K562 (cell line): Measurements from ENCODE around the gene HOXA5. TPM values are rescaled to one million over a fixed set of nuclear protein-coding genes. Genes with fewer than 3 reads are reported as not detected.

Source experiments
- ATAC-seq: fragments of 200-7000 bp; cut with Tn5 transposase; 3 replicates; pipeline ENCODE4 v1.9.1; 2020; ENCODE audit warnings: moderate library complexity
- BruUV-seq: library from RNA; stranded (reverse); fragments of 400-500 nt; replicated peaks from 2 replicates; lab custom pipeline; 2021; lab: Mats Ljungman, UMichigan
- CTCF ChIA-PET: fragments of 300-600 bp; formaldehyde crosslinking; extraction: SDS; loops from one replicate; lab custom pipeline; 2021; ENCODE audit warnings: low intra/inter-chr PET ratio; lab: Yijun Ruan, JAX
- POLR2A ChIA-PET: fragments of 300-600, 350-650 bp; sonication (Branson Sonifier 250); formaldehyde crosslinking; extraction: SDS; loops from one replicate; lab custom pipeline; 2021; ENCODE audit warnings: antibody characterized with exemption, inconsistent platforms; lab: Yijun Ruan, JAX
- DNase-seq, 4 experiments: peaks; one replicate each; pipeline versions ENCODE4 v3.0.0 to v3.0.0-alpha.2; 2011 to 2018; ENCODE audit warnings: low spot score in 3 of 4, mixed read lengths in 3 of 4; ENCODE audit errors: extremely low read depth in 1 of 4
- FAIRE-seq: peaks from 2 replicates; lab custom pipeline; 2011; peaks lifted over from hg19 to GRCh38; lab: Jason Lieb, UNC
- H2AFZ ChIP-seq: 2 replicates; pipeline ENCODE4 v1.6.0; 2011; ENCODE audit warnings: low read depth, low read length, control low read depth, inconsistent platforms
- H3K27ac ChIP-seq: fragments of 200-600 bp; 3 replicates; pipeline ENCODE4 v1.8.0; 2011; ENCODE audit warnings: low read depth, mild to moderate bottlenecking, control low read depth, inconsistent platforms, low read length, moderate library complexity, mixed read lengths; ENCODE audit errors: extremely low read depth
- H3K27me3 ChIP-seq, 2 experiments: fragments of 300-600 bp in 1 of 2; 2 replicates in 1 of 2; 3 replicates in 1 of 2; pipeline versions ENCODE4 v1.6.0 to v1.8.0; 2011; ENCODE audit warnings: inconsistent platforms in 2 of 2, low read length in 2 of 2, mild to moderate bottlenecking in 1 of 2, mixed read lengths in 1 of 2, moderate library complexity in 1 of 2; ENCODE audit not compliant: control insufficient read depth in 2 of 2, insufficient read depth in 2 of 2
- H3K36me3 ChIP-seq: fragments of 300-600 bp; 3 replicates; pipeline ENCODE4 v1.8.0; 2011; ENCODE audit warnings: mild to moderate bottlenecking, low read length, inconsistent platforms; ENCODE audit not compliant: control insufficient read depth, insufficient read depth
- H3K4me1 ChIP-seq, 2 experiments: fragments of 200-600 bp in 1 of 2; replicated peaks in 1 of 2; 2 replicates in 1 of 2; 3 replicates in 1 of 2; pipeline versions ENCODE4 v1.5.1 to v1.8.0; 2011; ENCODE audit warnings: inconsistent platforms in 2 of 2, low read length in 2 of 2, mild to moderate bottlenecking in 1 of 2, mixed read lengths in 1 of 2, moderate library complexity in 1 of 2; ENCODE audit not compliant: control insufficient read depth in 2 of 2, insufficient read depth in 2 of 2
- H3K4me2 ChIP-seq: 2 replicates; pipeline ENCODE4 v1.6.1; 2011; ENCODE audit warnings: low read length, control low read depth, inconsistent platforms, mixed read lengths; ENCODE audit not compliant: insufficient read depth
- H3K4me3 ChIP-seq: fragments of 200-600 bp; sonication (generic), shearing (Covaris generic); 2 replicates; pipeline ENCODE4 v1.5.1; 2016; ENCODE audit warnings: control low read depth, inconsistent platforms
- H3K79me2 ChIP-seq: fragments of 200-600 bp; 3 replicates; pipeline ENCODE4 v1.8.0; 2011; ENCODE audit warnings: low read length, inconsistent platforms; ENCODE audit not compliant: control insufficient read depth, insufficient read depth
- H3K9ac ChIP-seq, 2 experiments: 2 replicates each; pipeline versions ENCODE4 v1.6.0 to v1.6.1; 2011; ENCODE audit warnings: low read depth in 2 of 2, low read length in 2 of 2, control low read depth in 1 of 2, inconsistent platforms in 1 of 2, mild to moderate bottlenecking in 1 of 2, mixed read lengths in 1 of 2; ENCODE audit not compliant: insufficient read depth in 1 of 2
- H3K9me1 ChIP-seq: one replicate; pipeline ENCODE4 v1.6.0; 2011; ENCODE audit warnings: inconsistent platforms, mild to moderate bottlenecking, low read length, moderate library complexity; ENCODE audit not compliant: control insufficient read depth, insufficient read depth
- H3K9me3 ChIP-seq: replicated peaks from 2 replicates; pipeline ENCODE4 v1.5.1; 2011; ENCODE audit warnings: low read depth, low read length, inconsistent platforms; ENCODE audit not compliant: control insufficient read depth, insufficient read depth
- H4K20me1 ChIP-seq: replicated peaks from 2 replicates; pipeline ENCODE4 v1.6.1; 2011; ENCODE audit warnings: low read length, inconsistent platforms, mixed read lengths; ENCODE audit not compliant: control insufficient read depth, insufficient read depth
- BRD4 ChIP-seq: fragments of 200-600 bp; sonication (generic); IDR thresholded peaks from 2 replicates; pipeline ENCODE4 v1.6.1; 2017; ENCODE audit warnings: inconsistent platforms
- BRF1 ChIP-seq: IDR thresholded peaks from 3 replicates; pipeline ENCODE4 v1.6.1; 2011; ENCODE audit warnings: borderline replicate concordance, mild to moderate bottlenecking; ENCODE audit not compliant: insufficient read length; ENCODE audit errors: extremely low read depth
- CBX3 ChIP-seq, 2 experiments: IDR thresholded peaks; 1 replicate in 1 of 2; 2 replicates in 1 of 2; pipeline ENCODE4 v1.6.1; 2012; ENCODE audit warnings: inconsistent platforms in 2 of 2, low read length in 2 of 2, borderline replicate concordance in 1 of 2, control low read depth in 1 of 2
- CREB3L1 ChIP-seq: fragments of 450-650 bp; IDR thresholded peaks from 2 replicates; pipeline ENCODE4 v1.6.1; 2014; ENCODE audit warnings: low read depth, mild to moderate bottlenecking, moderate library complexity, borderline replicate concordance
- CTCF ChIP-seq, 3 experiments: IDR thresholded peaks in 2 of 3; conservative IDR thresholded peaks in 1 of 3; 2 replicates each; pipeline ENCODE4 v1.5.1; 2011 to 2012; ENCODE audit warnings: low read length in 3 of 3, mild to moderate bottlenecking in 3 of 3, control low read depth in 2 of 3, improper control_type of control experiment in 1 of 3, inconsistent platforms in 1 of 3, low read depth in 1 of 3, mixed read lengths in 1 of 3, moderate library complexity in 1 of 3; ENCODE audit not compliant: insufficient read depth in 2 of 3
- DMBX1 ChIP-seq: fragments of 250-450 bp; sonication (Bioruptor Pico); IDR thresholded peaks from 2 replicates; pipeline ENCODE4 v1.8.0; 2022; ENCODE audit warnings: inconsistent platforms, mild to moderate bottlenecking, moderate library complexity, borderline replicate concordance
- EGR1 ChIP-seq: fragments of 450-650 bp; conservative IDR thresholded peaks from 2 replicates; pipeline ENCODE4 v1.6.1; 2017; ENCODE audit warnings: mild to moderate bottlenecking
- KDM4B ChIP-seq, 2 experiments: fragments of 450-650 bp in 1 of 2; sonication (generic) in 1 of 2; IDR thresholded peaks; 2 replicates each; pipeline ENCODE4 v1.6.1; 2016 to 2017; ENCODE audit warnings: borderline replicate concordance in 2 of 2, antibody characterized with exemption in 1 of 2, low read depth in 1 of 2, mild to moderate bottlenecking in 1 of 2
- KDM5B ChIP-seq: fragments of 200-600 bp; sonication (generic); IDR thresholded peaks from 2 replicates; pipeline ENCODE4 v1.6.1; 2012; ENCODE audit warnings: low read depth, mild to moderate bottlenecking, moderate library complexity, low read length, control low read depth, inconsistent platforms; ENCODE audit not compliant: insufficient replicate concordance
- NFYB ChIP-seq: IDR thresholded peaks from 2 replicates; pipeline ENCODE4 v1.6.1; 2011; ENCODE audit warnings: mild to moderate bottlenecking, moderate library complexity; ENCODE audit not compliant: insufficient read length; ENCODE audit errors: extremely low read depth
- STAT5B ChIP-seq: fragments of 250-450 bp; sonication (Bioruptor Pico); IDR thresholded peaks from 2 replicates; pipeline ENCODE4 v1.8.0; 2021; ENCODE audit warnings: mild to moderate bottlenecking, inconsistent platforms
- ZBTB17 ChIP-seq: fragments of 450-650 bp; formaldehyde crosslinking; IDR thresholded peaks from 2 replicates; pipeline ENCODE4 v1.4.0; 2020; ENCODE audit warnings: mild to moderate bottlenecking
- ZNF592 ChIP-seq: fragments of 450-650 bp; IDR thresholded peaks from 2 replicates; pipeline ENCODE4 v1.6.1; 2017; ENCODE audit warnings: antibody characterized with exemption, mild to moderate bottlenecking
- WGBS: fragments of 100-300 bp; shearing (Covaris generic); methylation state at CpG from one replicate; pipeline ENCODE4 v1.1.6; 2016; ENCODE audit warnings: low coverage, mixed read lengths; ENCODE audit not compliant: insufficient coverage; ENCODE audit errors: missing lambda C conversion rate; 5-methylcytosine and 5-hydroxymethylcytosine counted together
- in situ Hi-C: fragments of 300-500 bp; cut with MboI; formaldehyde crosslinking; loops from 4 replicates; pipeline ENCODE4 v1.15.0; 2018; ENCODE audit warnings: inconsistent platforms, mixed read lengths
- intact Hi-C: fragments of 100-400 bp; cut with micrococcal nuclease; formaldehyde crosslinking; loops from 2 replicates; pipeline ENCODE4 v1.14.2; 2022
- polyA plus RNA-seq, 8 experiments: library from polyadenylated mRNA; depleted of rRNA in 4 of 8; stranded (reverse) in 5 of 8; unstranded in 3 of 8; fragments of >200 nt; fragmentation: Nextera tagmentation in 2 of 8; fragmentation: Illumina TruSeq in 1 of 8; extraction: Ambion mirVana in 2 of 8; extraction: Trizol in 1 of 8; gene quantifications; 2 replicates each; pipeline versions ENCODE4 v1.2.1 to v1.2.3, GENCODE V29; 2011 to 2014; ENCODE audit warnings: inconsistent platforms in 1 of 8, missing spikeins in 1 of 8
- total RNA-seq, 7 experiments: library from RNA; depleted of rRNA in 6 of 7; stranded (reverse); fragments of >200 nt in 6 of 7; fragmentation: Illumina TruSeq in 2 of 7; extraction: Trizol in 2 of 7; gene quantifications; 2 replicates each; pipeline versions ENCODE4 v1.2.1 to v1.2.3, GENCODE V29; 2011 to 2021; ENCODE audit warnings: low replicate concordance in 1 of 7

The HOXA5 gene
- total and polyA plus RNA-seq, 9 of the 15 experiments (the other 6 are each of a cell fraction or from before 2014, with no cell fraction given) = 0.13 TPM; not detected in 8

- intact Hi-C loops (no loop called here), in situ Hi-C loops (no loop called here)
- H4K20me1 ChIP-seq = no peaks in the 10 kb centered on the region
- CTCF ChIA-PET = no interaction called here
- H2AFZ ChIP-seq = no peak within 1 kb of the TSS
- no peak within 1 kb of the TSS for H3K4me2 ChIP-seq
- POLR2A ChIA-PET = no interaction called here
- BruUV-seq = no TSS peak
- no peak within 1 kb of the TSS for H3K27ac ChIP-seq
- H3K4me3 ChIP-seq = no peak within 1 kb of the TSS
- H3K9me3 ChIP-seq = no peaks in the 10 kb centered on the region
- no peak for FAIRE-seq
- peaks cover 0 to 13% of the 10 kb centered on the region in 2 experiments; a peak in 2 of 5 replicates for H3K4me1 ChIP-seq
- peak; percentile 72 for ATAC-seq
- peaks cover 40 to 60% of the 10 kb centered on the region in 2 experiments for H3K27me3 ChIP-seq
- H3K9ac ChIP-seq = no peak within 1 kb of the TSS
- no peaks in the 10 kb centered on the region for H3K9me1 ChIP-seq
- DNase-seq = peak; percentile 6 to 73 (median 66)
- no peaks in the 10 kb centered on the region for H3K79me2 ChIP-seq
- no peaks in the 10 kb centered on the region for H3K36me3 ChIP-seq
- 7% methylated on average over 17 of the region's 68 CpGs for WGBS
- TF ChIP-seq STAT5B (no peak), CTCF (IDR thresholded peaks at IDR 0.05 in 2 of 3, conservative IDR thresholded peaks at IDR 0.05 in 1 of 3; ENCODE audit: insufficient read depth in 2 of 3, low read depth in 1 of 3, low read length in 3 of 3) (no peak), DMBX1 (no peak), ZNF592 (no peak), EGR1 (no peak), ZBTB17 (CRISPR knock-in tag) (no peak), KDM5B (no peak), CBX3 (IDR thresholded peaks at IDR 0.05; ENCODE audit: borderline replicate concordance in 1 of 2, low read length in 2 of 2) (no peak), NFYB (peak; percentile 8), KDM4B (IDR thresholded peaks at IDR 0.05; ENCODE audit: borderline replicate concordance in 2 of 2, low read depth in 1 of 2) (no peak), CREB3L1 (no peak), BRF1 (no peak), BRD4 (no peak)
These were observed 47.3 kb downstream of the HOXA5 start, which contains the start of gene HOXA1 for GRCh38 chr7:27095897-27096767. HOXA1 (minus strand) TSS chr7:27096000; CDS start chr7:27095912, 88 bp downstream.
